Fibroblast of lung (primary cell): ENCODE data around the gene KLF17. TPM values are rescaled to one million over a fixed set of nuclear protein-coding genes. Genes with fewer than 3 reads are reported as not detected.

Experiments
- DNase-seq, 2 donors: peaks; one replicate each; pipeline versions ENCODE4 v3.0.0 to v3.0.0-alpha.2; 2010; ENCODE audit warnings: low read depth in 2 of 2
- H2AFZ ChIP-seq: 2 replicates; pipeline ENCODE4 v1.5.1; 2012; ENCODE audit warnings: low read length, control low read depth, inconsistent platforms
- H3K27ac ChIP-seq: 2 replicates; pipeline ENCODE4 v1.5.1; 2011; ENCODE audit warnings: low read length, control low read depth; ENCODE audit not compliant: insufficient read depth
- H3K27me3 ChIP-seq: 2 replicates; pipeline ENCODE4 v1.5.1; 2011; ENCODE audit warnings: mild to moderate bottlenecking, low read length; ENCODE audit not compliant: control insufficient read depth, insufficient read depth
- H3K36me3 ChIP-seq: 2 replicates; pipeline ENCODE4 v1.5.1; 2011; ENCODE audit warnings: low read length; ENCODE audit not compliant: control insufficient read depth, insufficient read depth
- H3K4me1 ChIP-seq: 2 replicates; pipeline ENCODE4 v1.5.1; 2011; ENCODE audit warnings: low read length; ENCODE audit not compliant: control insufficient read depth, insufficient read depth; ENCODE audit errors: extremely low read depth
- H3K4me2 ChIP-seq: 2 replicates; pipeline ENCODE4 v1.5.1; 2011; ENCODE audit warnings: low read length, control low read depth; ENCODE audit not compliant: insufficient read depth; ENCODE audit errors: extremely low read depth
- H3K4me3 ChIP-seq, 4 experiments: fragments of 200-600 bp in 1 of 4; sonication (generic) in 1 of 4; replicated peaks in 1 of 4; 2 replicates each; pipeline ENCODE4 v1.5.1; 2011 to 2016; ENCODE audit warnings: low read length in 4 of 4, low read depth in 3 of 4, mild to moderate bottlenecking in 3 of 4, control low read depth in 2 of 4, inconsistent platforms in 1 of 4, mixed read lengths in 1 of 4; ENCODE audit not compliant: insufficient read depth in 1 of 4; ENCODE audit errors: control extremely low read depth in 1 of 4
- H3K79me2 ChIP-seq: 2 replicates; pipeline ENCODE4 v1.5.1; 2012; ENCODE audit warnings: mild to moderate bottlenecking, low read length, inconsistent platforms; ENCODE audit not compliant: control insufficient read depth, insufficient read depth
- H3K9ac ChIP-seq: 2 replicates; pipeline ENCODE4 v1.5.1; 2011; ENCODE audit warnings: mild to moderate bottlenecking, low read length, control low read depth; ENCODE audit not compliant: insufficient read depth
- H3K9me3 ChIP-seq: 2 replicates; pipeline ENCODE4 v1.5.1; 2012; ENCODE audit warnings: low read depth, low read length; ENCODE audit not compliant: control insufficient read depth, insufficient read depth
- H4K20me1 ChIP-seq: 2 replicates; pipeline ENCODE4 v1.5.1; 2011; ENCODE audit warnings: low read length; ENCODE audit not compliant: control insufficient read depth, insufficient read depth; ENCODE audit errors: extremely low read depth
- EZH2 ChIP-seq: IDR thresholded peaks from 2 replicates; pipeline ENCODE4 v1.5.1; 2012; ENCODE audit warnings: low read length, control low read depth, mild to moderate bottlenecking; ENCODE audit errors: missing control alignments
- polyA plus RNA-seq, 2 donors: library from polyadenylated mRNA; depleted of rRNA in 1 of 2; stranded (reverse) in 1 of 2; unstranded in 1 of 2; fragments of >200 nt; gene quantifications; 2 replicates each; pipeline ENCODE4 v1.2.1, GENCODE V29; 2011 to 2012; ENCODE audit warnings: missing spikeins in 1 of 2
- total RNA-seq: library from RNA; depleted of rRNA; stranded (reverse); fragments of >200 nt; gene quantifications from 2 replicates; pipeline ENCODE4 v1.2.1, GENCODE V29; 2014
- TF ChIP-seq, protein P1 (sequence below), 2 donors: IDR thresholded peaks in 1 of 2; conservative IDR thresholded peaks in 1 of 2; 1 replicate in 1 of 2; 2 replicates in 1 of 2; pipeline ENCODE4 v1.5.1; 2011 to 2012; ENCODE audit warnings: low read length in 2 of 2, control low read depth in 1 of 2, inconsistent platforms in 1 of 2, low read depth in 1 of 2, mild to moderate bottlenecking in 1 of 2

Gene KLF17
- total and polyA plus RNA-seq, 2 donors (not counting 1 experiment from before 2014, with no cell fraction given), result 0.05 to 0.50 TPM

DNA sequence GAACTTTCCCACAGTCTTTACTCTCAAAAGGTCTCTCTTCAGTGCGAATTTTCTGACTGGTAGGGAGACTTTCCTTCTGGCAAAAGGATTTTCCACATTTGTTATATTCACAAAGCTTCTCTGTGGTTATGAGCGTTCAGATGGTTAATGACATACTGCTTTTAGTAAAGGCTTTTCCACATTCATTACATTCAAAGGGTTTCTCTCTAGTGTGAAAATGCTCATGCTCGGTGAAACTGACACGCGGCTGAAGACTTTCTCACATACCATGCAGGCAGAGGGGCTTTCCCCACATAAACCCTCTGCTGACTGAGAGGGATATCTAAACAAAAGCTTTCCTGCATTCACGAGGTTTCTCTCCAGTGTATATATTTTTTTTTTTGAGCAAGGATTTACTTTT lies 32.7 kb downstream of the KLF17 start:
- peaks cover 8% of the 10 kb centered on the region for H3K27me3 ChIP-seq
- no peak for TF ChIP-seq EZH2
- TF ChIP-seq, protein P1, sequence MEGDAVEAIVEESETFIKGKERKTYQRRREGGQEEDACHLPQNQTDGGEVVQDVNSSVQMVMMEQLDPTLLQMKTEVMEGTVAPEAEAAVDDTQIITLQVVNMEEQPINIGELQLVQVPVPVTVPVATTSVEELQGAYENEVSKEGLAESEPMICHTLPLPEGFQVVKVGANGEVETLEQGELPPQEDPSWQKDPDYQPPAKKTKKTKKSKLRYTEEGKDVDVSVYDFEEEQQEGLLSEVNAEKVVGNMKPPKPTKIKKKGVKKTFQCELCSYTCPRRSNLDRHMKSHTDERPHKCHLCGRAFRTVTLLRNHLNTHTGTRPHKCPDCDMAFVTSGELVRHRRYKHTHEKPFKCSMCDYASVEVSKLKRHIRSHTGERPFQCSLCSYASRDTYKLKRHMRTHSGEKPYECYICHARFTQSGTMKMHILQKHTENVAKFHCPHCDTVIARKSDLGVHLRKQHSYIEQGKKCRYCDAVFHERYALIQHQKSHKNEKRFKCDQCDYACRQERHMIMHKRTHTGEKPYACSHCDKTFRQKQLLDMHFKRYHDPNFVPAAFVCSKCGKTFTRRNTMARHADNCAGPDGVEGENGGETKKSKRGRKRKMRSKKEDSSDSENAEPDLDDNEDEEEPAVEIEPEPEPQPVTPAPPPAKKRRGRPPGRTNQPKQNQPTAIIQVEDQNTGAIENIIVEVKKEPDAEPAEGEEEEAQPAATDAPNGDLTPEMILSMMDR (conservative IDR thresholded peaks at IDR 0.05 in 1 of 2, IDR thresholded peaks at IDR 0.05 in 1 of 2; ENCODE audit: low read depth in 1 of 2, low read length in 2 of 2), result no peak
- no peak overlapping the region for H3K4me2 ChIP-seq
- DNase-seq, result no peak
- no peak overlapping the region for H2AFZ ChIP-seq
- no peak overlapping the region for H3K27ac ChIP-seq
- no peaks in the 10 kb centered on the region for H3K4me1 ChIP-seq
- H3K79me2 ChIP-seq, result no peaks in the 10 kb centered on the region
- no peaks in the 10 kb centered on the region for H3K36me3 ChIP-seq
- H3K9me3 ChIP-seq, result no peaks in the 10 kb centered on the region
- H3K4me3 ChIP-seq, result no peak overlapping the region
- no peaks in the 10 kb centered on the region for H4K20me1 ChIP-seq
- H3K9ac ChIP-seq, result no peak overlapping the region

- no peaks in the 10 kb centered on the region for H3K4me1 ChIP-seq
- no peaks in the 10 kb centered on the region for H3K36me3 ChIP-seq
- DNase-seq, result no peak
- H4K20me1 ChIP-seq, result no peaks in the 10 kb centered on the region
- H3K4me3 ChIP-seq, result no peak overlapping the region
- H3K27me3 ChIP-seq, result peaks cover 8% of the 10 kb centered on the region
- TF ChIP-seq, protein P1 (conservative IDR thresholded peaks at IDR 0.05 in 1 of 2, IDR thresholded peaks at IDR 0.05 in 1 of 2; ENCODE audit: low read depth in 1 of 2, low read length in 2 of 2), result no peak
- no peak for TF ChIP-seq EZH2
- H3K27ac ChIP-seq, result no peak overlapping the region
- H2AFZ ChIP-seq, result no peak overlapping the region
- no peak overlapping the region for H3K9ac ChIP-seq
- H3K79me2 ChIP-seq, result no peaks in the 10 kb centered on the region
- H3K9me3 ChIP-seq, result no peaks in the 10 kb centered on the region
- H3K4me2 ChIP-seq, result no peak overlapping the region
Measured at GRCh38 chr1:44151808-44152207, 33.2 kb downstream of the KLF17 start.

DNA sequence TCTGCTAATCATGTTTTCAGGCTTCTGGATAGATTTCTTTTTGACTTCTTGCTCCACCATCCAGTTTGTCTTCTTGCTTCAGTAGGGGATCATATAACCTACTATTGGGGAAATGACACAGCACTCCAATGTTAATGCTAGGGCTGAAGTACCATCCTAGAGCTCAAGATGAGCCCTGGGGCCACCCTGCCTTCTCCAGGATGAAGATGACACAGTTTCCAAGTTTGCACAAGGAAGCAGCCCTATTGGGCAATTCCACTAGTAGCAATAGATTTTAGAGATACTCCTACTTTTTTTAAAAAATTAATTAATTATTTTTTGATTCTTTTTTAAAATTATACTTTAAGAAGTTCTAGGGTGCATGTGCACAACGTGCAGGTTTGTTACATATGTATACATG lies 34.1 kb downstream of the KLF17 start:
- no peak overlapping the region for H3K27ac ChIP-seq
- no peak for TF ChIP-seq EZH2
- TF ChIP-seq, protein P1 (conservative IDR thresholded peaks at IDR 0.05 in 1 of 2, IDR thresholded peaks at IDR 0.05 in 1 of 2; ENCODE audit: low read depth in 1 of 2, low read length in 2 of 2), result no peak
- H3K4me3 ChIP-seq, result no peak overlapping the region
- peaks cover 8% of the 10 kb centered on the region for H3K27me3 ChIP-seq
- H3K4me1 ChIP-seq, result no peaks in the 10 kb centered on the region
- no peak overlapping the region for H3K9ac ChIP-seq
- H2AFZ ChIP-seq, result no peak overlapping the region
- no peaks in the 10 kb centered on the region for H3K36me3 ChIP-seq
- no peak for DNase-seq
- no peaks in the 10 kb centered on the region for H3K79me2 ChIP-seq
- no peak overlapping the region for H3K4me2 ChIP-seq
- H4K20me1 ChIP-seq, result no peaks in the 10 kb centered on the region
- no peaks in the 10 kb centered on the region for H3K9me3 ChIP-seq
